NK-92 (cell line): ENCODE data around the gene PRDX1.
"Not testable (repeated sequence)": the region's sequence is repeated elsewhere in the genome, so short reads cannot be mapped to it uniquely, and the experiment has no call there.

Experiments
- DNase-seq: peaks from one replicate; lab custom pipeline; 2025; ENCODE audit not compliant: unreplicated experiment; lab: John Stamatoyannopoulos, UW

PRDX1 gene

DNA sequence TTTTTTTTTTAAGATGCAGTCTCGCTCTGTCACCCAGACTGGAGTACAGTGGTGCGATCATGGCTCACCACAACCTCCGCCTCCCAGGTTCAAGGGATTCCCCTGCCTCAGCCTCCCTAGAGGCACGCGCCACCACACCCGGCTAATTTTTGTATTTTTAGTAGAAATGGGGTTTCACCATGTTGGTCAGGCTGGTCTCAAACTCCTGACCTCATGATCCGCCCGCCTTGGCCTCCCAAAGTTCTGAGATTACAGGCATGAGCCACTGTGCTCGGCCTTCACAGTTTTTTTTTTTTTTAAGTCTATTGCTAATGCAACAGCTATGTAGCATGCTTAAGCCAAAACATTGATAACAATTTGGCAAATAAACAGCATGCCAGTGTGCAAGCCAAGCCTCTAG lies 54.3 kb downstream of the PRDX1 start:
- not testable (repeated sequence) for DNase-seq

- DNase-seq = no peak
Measured at GRCh38 chr1:45465277-45465676, 56.4 kb downstream of the PRDX1 start.
